GM12878 (cell line): ENCODE measurements around the gene ZFP91. TPM values are rescaled to one million over a fixed set of nuclear protein-coding genes. Genes with fewer than 3 reads are reported as not detected.
A peak's percentile ranks its signal among the peaks of the same experiment; 100 is the strongest.

ENCODE experiments used
- ATAC-seq: fragments of 200-7000 bp; cut with Tn5 transposase; 3 replicates; pipeline ENCODE4 v1.9.1; 2020; ENCODE audit warnings: mild to moderate bottlenecking, moderate library complexity
- BruUV-seq: library from RNA; stranded (reverse); fragments of 400-500 nt; replicated peaks from 2 replicates; lab custom pipeline; 2021; lab: Mats Ljungman, UMichigan
- CTCF ChIA-PET: fragments of 300-600 bp; sonication (Branson Sonifier 250); formaldehyde crosslinking; extraction: SDS; loops from one replicate; lab custom pipeline; 2021; ENCODE audit warnings: inconsistent platforms; lab: Yijun Ruan, JAX
- POLR2A ChIA-PET: fragments of 350-600 bp; formaldehyde crosslinking; extraction: SDS; loops from one replicate; lab custom pipeline; 2021; ENCODE audit warnings: inconsistent platforms; lab: Charles Lee
- RAD21 ChIA-PET: fragments of 300-600 bp; sonication (Branson Sonifier 250); formaldehyde crosslinking; loops from one replicate; lab custom pipeline; 2023; ENCODE audit warnings: antibody characterized with exemption; ENCODE audit not compliant: unreplicated experiment; lab: Charles Lee
- SMC1A ChIA-PET: fragments of 300-600 bp; sonication (Branson Sonifier 250); formaldehyde crosslinking; loops from one replicate; lab custom pipeline; 2023; ENCODE audit not compliant: unreplicated experiment, uncharacterized antibody; lab: Charles Lee
- DNase-seq: peaks from one replicate; pipeline ENCODE4 v3.0.0-alpha.2; 2011; ENCODE audit warnings: low read depth, low spot score
- FAIRE-seq: peaks from 3 replicates; lab custom pipeline; 2011; peaks lifted over from hg19 to GRCh38; lab: Jason Lieb, UNC
- H2AFZ ChIP-seq: 2 replicates; pipeline ENCODE4 v1.6.0; 2011; ENCODE audit warnings: low read depth, low read length, control low read depth; ENCODE audit not compliant: control insufficient read depth
- H3K27ac ChIP-seq: 2 replicates; pipeline ENCODE4 v1.5.1; 2011; ENCODE audit warnings: control low read depth; ENCODE audit not compliant: control insufficient read depth, insufficient read depth
- H3K27me3 ChIP-seq, 2 experiments: replicated peaks in 1 of 2; 2 replicates each; pipeline versions ENCODE4 v1.6.0 to v1.6.1; 2011; ENCODE audit warnings: low read length in 1 of 2; ENCODE audit not compliant: control insufficient read depth in 2 of 2, insufficient read depth in 2 of 2
- H3K36me3 ChIP-seq, 2 experiments: 2 replicates each; pipeline ENCODE4 v1.5.1; 2011; ENCODE audit warnings: low read length in 1 of 2; ENCODE audit not compliant: control insufficient read depth in 2 of 2, insufficient read depth in 2 of 2
- H3K4me1 ChIP-seq: 2 replicates; pipeline ENCODE4 v1.6.1; 2011; ENCODE audit warnings: mild to moderate bottlenecking, low read length, moderate library complexity, mixed read lengths; ENCODE audit not compliant: control insufficient read depth, insufficient read depth
- H3K4me2 ChIP-seq: 2 replicates; pipeline ENCODE4 v1.6.0; 2011; ENCODE audit warnings: control low read depth; ENCODE audit not compliant: control insufficient read depth, insufficient read depth
- H3K4me3 ChIP-seq: fragments of 200-600 bp; sonication (generic); 2 replicates; pipeline ENCODE4 v1.5.1; 2016
- H3K79me2 ChIP-seq: 2 replicates; pipeline ENCODE4 v1.6.0; 2011; ENCODE audit warnings: low read length; ENCODE audit not compliant: control insufficient read depth, insufficient read depth
- H3K9ac ChIP-seq: 2 replicates; pipeline ENCODE4 v1.8.0; 2011; ENCODE audit warnings: low read length, control low read depth, mixed read lengths; ENCODE audit not compliant: control insufficient read depth, insufficient read depth
- H3K9me3 ChIP-seq: replicated peaks from 3 replicates; pipeline ENCODE4 v1.5.1; 2011; ENCODE audit warnings: mild to moderate bottlenecking, low read length; ENCODE audit not compliant: control insufficient read depth, insufficient read depth
- H4K20me1 ChIP-seq: 2 replicates; pipeline ENCODE4 v1.6.0; 2011; ENCODE audit not compliant: control insufficient read depth, insufficient read depth
- ATF2 ChIP-seq: IDR thresholded peaks from 2 replicates; pipeline ENCODE4 v1.6.1; 2012; ENCODE audit warnings: low read length, inconsistent platforms
- BHLHE40 ChIP-seq, 2 experiments: fragments of 450-650 bp in 1 of 2; IDR thresholded peaks; 2 replicates each; pipeline ENCODE4 v1.6.1; 2011 to 2017; ENCODE audit warnings: low read depth in 2 of 2, borderline replicate concordance in 1 of 2, improper control_type of control experiment in 1 of 2, low read length in 1 of 2, mild to moderate bottlenecking in 1 of 2
- CREM ChIP-seq: IDR thresholded peaks from 2 replicates; pipeline ENCODE4 v1.6.1; 2014; ENCODE audit warnings: antibody characterized with exemption, low read depth
- E2F8 ChIP-seq: fragments of 450-650 bp; IDR thresholded peaks from 2 replicates; pipeline ENCODE4 v1.6.1; 2018; ENCODE audit warnings: mild to moderate bottlenecking, low read depth, moderate library complexity; ENCODE audit not compliant: partially characterized antibody
- EGR1 ChIP-seq, 2 experiments: IDR thresholded peaks; 1 replicate in 1 of 2; 2 replicates in 1 of 2; pipeline ENCODE4 v1.6.1; 2011 to 2012; ENCODE audit warnings: low read depth in 2 of 2, low read length in 2 of 2, borderline replicate concordance in 1 of 2, mild to moderate bottlenecking in 1 of 2, moderate library complexity in 1 of 2
- EZH2 ChIP-seq: IDR thresholded peaks from 2 replicates; pipeline ENCODE4 v1.6.1; 2012; ENCODE audit warnings: low read depth, mild to moderate bottlenecking, control low read depth, inconsistent platforms, low read length, borderline replicate concordance; ENCODE audit not compliant: control insufficient read depth
- GABPA ChIP-seq: IDR thresholded peaks from 2 replicates; pipeline ENCODE4 v1.6.1; 2014; ENCODE audit warnings: antibody characterized with exemption, low read depth, mild to moderate bottlenecking, inconsistent platforms
- GATAD2B ChIP-seq: fragments of 450-650 bp; conservative IDR thresholded peaks from 2 replicates; pipeline ENCODE4 v1.6.1; 2017; ENCODE audit warnings: low read depth, mild to moderate bottlenecking, moderate library complexity
- HDAC2 ChIP-seq: fragments of 200-600 bp; sonication (generic); IDR thresholded peaks from 2 replicates; pipeline ENCODE4 v1.6.1; 2017
- MTA3 ChIP-seq: IDR thresholded peaks from 2 replicates; pipeline ENCODE4 v1.6.1; 2012; ENCODE audit warnings: low read length, inconsistent platforms, borderline replicate concordance
- NBN ChIP-seq: fragments of 450-650 bp; IDR thresholded peaks from 2 replicates; pipeline ENCODE4 v1.6.1; 2016
- PML ChIP-seq: IDR thresholded peaks from 2 replicates; pipeline ENCODE4 v1.6.1; 2012; ENCODE audit warnings: low read length, inconsistent platforms
- RAD21 ChIP-seq: IDR thresholded peaks from 2 replicates; pipeline ENCODE4 v1.6.1; 2011; ENCODE audit warnings: mild to moderate bottlenecking, low read depth, low read length, moderate library complexity; ENCODE audit not compliant: insufficient read depth
- RB1 ChIP-seq: fragments of 450-650 bp; formaldehyde crosslinking; IDR thresholded peaks from 2 replicates; pipeline ENCODE4 v1.6.1; 2017; ENCODE audit warnings: mild to moderate bottlenecking, borderline replicate concordance
- RUNX3 ChIP-seq: IDR thresholded peaks from 2 replicates; pipeline ENCODE4 v1.6.1; 2012; ENCODE audit warnings: low read length, inconsistent platforms
- SRF ChIP-seq, 2 experiments: IDR thresholded peaks; 2 replicates each; pipeline ENCODE4 v1.6.1; 2011; ENCODE audit warnings: low read depth in 2 of 2, low read length in 2 of 2, mild to moderate bottlenecking in 1 of 2, moderate library complexity in 1 of 2
- STAT3 ChIP-seq: IDR thresholded peaks from 2 replicates; pipeline ENCODE4 v1.6.1; 2011; ENCODE audit warnings: low read depth, low read length, improper control_type of control experiment
- SUZ12 ChIP-seq: fragments of 200-600 bp; sonication (generic); IDR thresholded peaks from one replicate; pipeline ENCODE4 v1.6.1; 2018; ENCODE audit warnings: antibody characterized with exemption, mild to moderate bottlenecking; ENCODE audit not compliant: unreplicated experiment
- TCF3 ChIP-seq: IDR thresholded peaks from 2 replicates; pipeline ENCODE4 v1.6.1; 2012; ENCODE audit warnings: low read depth, mild to moderate bottlenecking, low read length, borderline replicate concordance; ENCODE audit not compliant: insufficient read depth
- WGBS: methylation state at CpG from one replicate; pipeline ENCODE4 v1.1.6; 2016; ENCODE audit warnings: low lambda C conversion rate; ENCODE audit not compliant: insufficient replicate concordance, insufficient coverage; ENCODE audit errors: missing lambda C conversion rate; 5-methylcytosine and 5-hydroxymethylcytosine counted together
- in situ Hi-C: fragments of 300-500 bp; cut with MboI; formaldehyde crosslinking; loops from 9 replicates; pipeline ENCODE4 v1.14.3; 2018; ENCODE audit warnings: mixed read lengths
- intact Hi-C: fragments of 100-400 bp; cut with micrococcal nuclease; formaldehyde crosslinking; loops from one replicate; pipeline ENCODE4 v1.14.2; 2022; ENCODE audit not compliant: unreplicated experiment
- polyA plus RNA-seq, 11 experiments: library from polyadenylated mRNA; depleted of rRNA in 4 of 11; unstranded in 6 of 11; stranded (reverse) in 5 of 11; fragments of >200 nt; fragmentation: Nextera tagmentation in 4 of 11; fragmentation: Illumina TruSeq in 1 of 11; extraction: Ambion mirVana in 4 of 11; extraction: Trizol in 1 of 11; gene quantifications; 1 replicate in 1 of 11; 2 replicates in 10 of 11; pipeline versions ENCODE4 v1.2.1 to v1.2.3, GENCODE V29; 2011 to 2016; ENCODE audit warnings: inconsistent platforms in 2 of 11, missing spikeins in 2 of 11, low read depth in 1 of 11
- total RNA-seq, 4 experiments: library from RNA; depleted of rRNA in 3 of 4; stranded (reverse); fragments of >200 nt in 3 of 4; fragmentation: Illumina TruSeq in 1 of 4; extraction: Trizol in 1 of 4; gene quantifications; 2 replicates each; pipeline versions ENCODE4 v1.2.1 to v1.2.3, GENCODE V29; 2013 to 2021

The ZFP91 gene
- total and polyA plus RNA-seq, 10 of the 15 experiments (the other 5 are each of a cell fraction or from before 2014, with no cell fraction given), result 12.9 to 54.1 (median 31.7) TPM

- FAIRE-seq, result no peak
- H3K4me1 ChIP-seq, result peaks cover 9% of the 10 kb centered on the region
- in situ Hi-C loops, result loop anchor here (5.0 to 25.0 kb wide), 5 partner anchors 529 to 1238 kb away; partner anchors contain the start of genes FAM111B, P2RX3, PATL1 and SSRP1
- peak within 1 kb of the TSS; percentile 100 for H3K9ac ChIP-seq
- 0% methylated on average over 6 of the region's 6 CpGs for WGBS
- H3K36me3 ChIP-seq, result peaks cover under 1 to 3% of the 10 kb centered on the region in 2 experiments
- intact Hi-C loops, result loop anchor here (5.0 to 10.0 kb wide), 4 partner anchors 212 to 979 kb away; no protein-coding TSS in a partner anchor
- DNase-seq, result no peak
- peak; percentile 6 for ATAC-seq
- H3K27ac ChIP-seq, result peak within 1 kb of the TSS; percentile 99
- ChIA-PET POLR2A (interaction anchor here (0.5 to 2.4 kb wide), 12 partner anchors 11 to 985 kb away, joined by 3 to 11 read pairs (median 3); no protein-coding TSS in a partner anchor), CTCF (interaction anchor here (0.6 to 10.4 kb wide), 16 partner anchors 7 to 617 kb away, joined by 3 to 110 read pairs (median 10); no protein-coding TSS in a partner anchor), RAD21 (interaction anchor here (0.7 to 3.3 kb wide), 13 partner anchors 8 to 902 kb away, joined by 3 to 27 read pairs (median 5); no protein-coding TSS in a partner anchor), SMC1A (interaction anchor here (0.6 to 4.0 kb wide), 11 partner anchors 8 to 641 kb away, joined by 3 to 49 read pairs (median 8); no protein-coding TSS in a partner anchor)
- H3K4me2 ChIP-seq, result peak within 1 kb of the TSS; percentile 98
- H3K4me3 ChIP-seq, result peak within 1 kb of the TSS; percentile 77
- H3K9me3 ChIP-seq, result no peaks in the 10 kb centered on the region
- peaks cover 80% of the 10 kb centered on the region for H3K79me2 ChIP-seq
- no peaks in the 10 kb centered on the region for H3K27me3 ChIP-seq
- H4K20me1 ChIP-seq, result no peaks in the 10 kb centered on the region
- BruUV-seq, result no TSS peak
- peak within 1 kb of the TSS; percentile 54 for H2AFZ ChIP-seq
- TF ChIP-seq HDAC2 (no peak), STAT3 (no peak), RAD21 (peak; percentile 61), GABPA (0 out of 2 replicates have a peak, but pooled peaks have one; percentile 20), MTA3 (peak; percentile 88; the same call in 1 of the 2 replicates), CREM (0 out of 2 replicates have a peak, but pooled peaks have one; percentile 18), BHLHE40 (IDR thresholded peaks at IDR 0.05; ENCODE audit: borderline replicate concordance in 1 of 2, low read depth in 2 of 2, low read length in 1 of 2) (peak; percentile 55 to 73; a peak in 3 of 4 replicates), EGR1 (IDR thresholded peaks at IDR 0.05; ENCODE audit: borderline replicate concordance in 1 of 2, low read depth in 2 of 2, low read length in 2 of 2) (no peak), SRF (IDR thresholded peaks at IDR 0.05; ENCODE audit: low read depth in 2 of 2, low read length in 2 of 2) (0 out of 4 replicates have a peak, but pooled peaks of 1 of the 2 experiments have one; percentile 39), RUNX3 (peak; percentile 87), EZH2 (no peak), GATAD2B (0 out of 2 replicates have a peak, but pooled peaks have one; percentile 39), NBN (peak; percentile 81), ATF2 (peak; percentile 31), PML (peak; percentile 97), SUZ12 (no peak), RB1 (peak; percentile 46; the same call in 1 of the 2 replicates), TCF3 (peak; percentile 72), E2F8 (no peak)
These were observed 3.4 kb upstream of the ZFP91 start, which contains the start of gene LPXN for GRCh38 chr11:58575377-58576020. Gene LPXN (minus strand): TSS chr11:58575856. CDS start chr11:58575772, 84 bp downstream.
